GM12801 (cell line): ENCODE results near the gene ZDHHC24.

Experiments used
- TF ChIP-seq, protein P1 (sequence below): IDR thresholded peaks from one replicate; pipeline ENCODE4 v1.5.1; 2011; ENCODE audit warnings: control low read depth; ENCODE audit not compliant: insufficient read length; ENCODE audit errors: extremely low read depth

Gene ZDHHC24

DNA sequence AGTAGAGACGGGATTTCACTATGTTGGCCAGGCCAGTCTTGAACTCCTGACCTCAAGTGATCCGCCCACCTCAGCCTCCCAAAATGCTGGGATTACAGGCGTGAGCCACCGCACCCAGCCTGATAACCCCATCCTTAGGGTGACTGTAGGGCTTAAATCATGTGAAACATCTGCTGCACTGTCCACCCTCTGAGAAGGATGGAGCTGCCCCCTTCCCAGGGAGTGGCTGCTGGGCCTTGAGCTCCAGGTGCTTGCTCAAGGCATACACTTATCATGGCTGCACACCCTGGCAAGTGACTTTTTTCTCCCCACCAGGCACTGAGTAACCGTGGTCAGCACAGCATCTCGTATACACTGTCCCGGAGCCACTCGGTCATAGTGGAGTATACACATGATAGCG is 73.8 kb downstream of the ZDHHC24 start:
- TF ChIP-seq, protein P1, sequence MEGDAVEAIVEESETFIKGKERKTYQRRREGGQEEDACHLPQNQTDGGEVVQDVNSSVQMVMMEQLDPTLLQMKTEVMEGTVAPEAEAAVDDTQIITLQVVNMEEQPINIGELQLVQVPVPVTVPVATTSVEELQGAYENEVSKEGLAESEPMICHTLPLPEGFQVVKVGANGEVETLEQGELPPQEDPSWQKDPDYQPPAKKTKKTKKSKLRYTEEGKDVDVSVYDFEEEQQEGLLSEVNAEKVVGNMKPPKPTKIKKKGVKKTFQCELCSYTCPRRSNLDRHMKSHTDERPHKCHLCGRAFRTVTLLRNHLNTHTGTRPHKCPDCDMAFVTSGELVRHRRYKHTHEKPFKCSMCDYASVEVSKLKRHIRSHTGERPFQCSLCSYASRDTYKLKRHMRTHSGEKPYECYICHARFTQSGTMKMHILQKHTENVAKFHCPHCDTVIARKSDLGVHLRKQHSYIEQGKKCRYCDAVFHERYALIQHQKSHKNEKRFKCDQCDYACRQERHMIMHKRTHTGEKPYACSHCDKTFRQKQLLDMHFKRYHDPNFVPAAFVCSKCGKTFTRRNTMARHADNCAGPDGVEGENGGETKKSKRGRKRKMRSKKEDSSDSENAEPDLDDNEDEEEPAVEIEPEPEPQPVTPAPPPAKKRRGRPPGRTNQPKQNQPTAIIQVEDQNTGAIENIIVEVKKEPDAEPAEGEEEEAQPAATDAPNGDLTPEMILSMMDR, result no peak

DNA sequence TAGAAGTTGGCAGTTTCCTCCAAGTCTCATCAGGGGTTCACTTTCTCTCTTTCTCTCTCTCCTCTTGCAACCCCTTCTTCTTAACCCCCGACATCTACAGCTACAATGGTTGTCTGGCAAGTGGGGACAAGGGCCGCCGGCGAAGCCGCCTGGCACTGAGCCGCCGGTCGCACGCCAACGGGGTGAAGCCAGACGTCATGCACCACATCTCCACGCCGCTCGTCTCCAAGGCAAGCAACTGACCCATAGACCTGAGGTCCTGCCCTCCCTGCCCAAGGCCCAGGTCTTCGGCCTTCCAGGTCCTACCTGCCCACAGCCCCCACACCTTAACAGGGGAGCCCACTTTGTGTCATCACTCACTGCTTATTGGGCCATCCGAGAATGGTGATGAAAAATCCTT is 74.7 kb downstream of the ZDHHC24 start:
- TF ChIP-seq, protein P1, result no peak
